ENCODE results near the gene PWWP2B. TPM values are rescaled to one million over a fixed set of nuclear protein-coding genes. Genes with fewer than 3 reads are reported as not detected.

The PWWP2B gene
- total and polyA plus RNA-seq, 2 of the 13 experiments (the other 11 are each of a cell fraction or from before 2014, with no cell fraction given) = 2.3 to 4.7 TPM

- TF ChIP-seq HNF1A (IDR thresholded peaks at IDR 0.05; ENCODE audit: low read depth) (no peak), HNF1A (CRISPR knock-in tag; IDR thresholded peaks at IDR 0.05; ENCODE audit: borderline replicate concordance) (no peak), HDAC2 (CRISPR knock-in tag; IDR thresholded peaks at IDR 0.05) (no peak), KAT8 (CRISPR knock-in tag; IDR thresholded peaks at IDR 0.05) (no peak)
Measured at GRCh38 chr10:132347211-132347930, 49.6 kb upstream of the PWWP2B start (continued).

GRCh38 chr10:132347931-132348267, 49.1 kb upstream of the PWWP2B start:
- ATAC-seq = no peak
- no TSS peak for BruUV-seq (replicated peaks)
- intact Hi-C loops (cut with micrococcal nuclease; ENCODE audit: unreplicated experiment) (no loop called here), in situ Hi-C loops (cut with HindIII; ENCODE audit: extremely low pct_ligation_motif_present, low pct_unique_long_range_greater_than_20kb) (loop anchor here (5.0 kb wide), 1 partner anchor 126 kb away; no protein-coding TSS in a partner anchor)
- CTCF ChIA-PET (ENCODE audit: low intra/inter-chr PET ratio, low total read pairs) = no interaction called here
- Histone ChIP-seq H3K4me3 (replicated peaks in 1 of 3; ENCODE audit: insufficient read depth in 1 of 3, low read depth in 2 of 3, low read length in 3 of 3) (no peak overlapping the region), H3K4me1 (ENCODE audit: insufficient read depth, low read length) (peaks cover 18% of the 10 kb centered on the region), H4K20me1 (ENCODE audit: insufficient read depth, low read length) (no peaks in the 10 kb centered on the region), H3K79me2 (ENCODE audit: insufficient read depth, low read length) (no peaks in the 10 kb centered on the region), H3K4me2 (ENCODE audit: low read depth, low read length) (no peak overlapping the region), H3K36me3 (replicated peaks in 1 of 2; ENCODE audit: control insufficient read depth in 1 of 2, insufficient read depth in 2 of 2, low read length in 2 of 2) (no peaks in the 10 kb centered on the region), H3K27me3 (ENCODE audit: control insufficient read depth in 1 of 2, insufficient read depth in 2 of 2, low read length in 2 of 2) (no peaks in the 10 kb centered on the region), H2AFZ (ENCODE audit: low read length) (no peak overlapping the region), H3K9ac (ENCODE audit: insufficient read depth, low read depth, low read length) (no peak overlapping the region), H3K9me3 (ENCODE audit: low read length) (no peaks in the 10 kb centered on the region), H3K27ac (ENCODE audit: extremely low read length, insufficient read depth, low read length) (no peak overlapping the region)
- DNase-seq (ENCODE audit: low spot score) = no peak
- 87% methylated on average over 13 of the region's 13 CpGs for WGBS (ENCODE audit: low lambda C conversion rate)
- FAIRE-seq = no peak
- POLR2A ChIA-PET = no interaction called here
- TF ChIP-seq ZNF276 (CRISPR knock-in tag; IDR thresholded peaks at IDR 0.05; ENCODE audit: low read depth) (no peak), PHF5A (CRISPR knock-in tag; IDR thresholded peaks at IDR 0.05; ENCODE audit: low read depth, unreplicated experiment) (no peak), PATZ1 (CRISPR knock-in tag; IDR thresholded peaks at IDR 0.05) (no peak), ZNF432 (CRISPR knock-in tag; IDR thresholded peaks at IDR 0.05; ENCODE audit: borderline replicate concordance) (no peak), ZNF326 (CRISPR knock-in tag; IDR thresholded peaks at IDR 0.05; ENCODE audit: borderline replicate concordance) (no peak), ZBTB42 (CRISPR knock-in tag; IDR thresholded peaks at IDR 0.05) (no peak)
- TF ChIP-seq, protein P1, sequence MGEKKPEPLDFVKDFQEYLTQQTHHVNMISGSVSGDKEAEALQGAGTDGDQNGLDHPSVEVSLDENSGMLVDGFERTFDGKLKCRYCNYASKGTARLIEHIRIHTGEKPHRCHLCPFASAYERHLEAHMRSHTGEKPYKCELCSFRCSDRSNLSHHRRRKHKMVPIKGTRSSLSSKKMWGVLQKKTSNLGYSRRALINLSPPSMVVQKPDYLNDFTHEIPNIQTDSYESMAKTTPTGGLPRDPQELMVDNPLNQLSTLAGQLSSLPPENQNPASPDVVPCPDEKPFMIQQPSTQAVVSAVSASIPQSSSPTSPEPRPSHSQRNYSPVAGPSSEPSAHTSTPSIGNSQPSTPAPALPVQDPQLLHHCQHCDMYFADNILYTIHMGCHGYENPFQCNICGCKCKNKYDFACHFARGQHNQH (CRISPR knock-in tag; IDR thresholded peaks at IDR 0.05) = no peak
- TF ChIP-seq, protein P2, sequence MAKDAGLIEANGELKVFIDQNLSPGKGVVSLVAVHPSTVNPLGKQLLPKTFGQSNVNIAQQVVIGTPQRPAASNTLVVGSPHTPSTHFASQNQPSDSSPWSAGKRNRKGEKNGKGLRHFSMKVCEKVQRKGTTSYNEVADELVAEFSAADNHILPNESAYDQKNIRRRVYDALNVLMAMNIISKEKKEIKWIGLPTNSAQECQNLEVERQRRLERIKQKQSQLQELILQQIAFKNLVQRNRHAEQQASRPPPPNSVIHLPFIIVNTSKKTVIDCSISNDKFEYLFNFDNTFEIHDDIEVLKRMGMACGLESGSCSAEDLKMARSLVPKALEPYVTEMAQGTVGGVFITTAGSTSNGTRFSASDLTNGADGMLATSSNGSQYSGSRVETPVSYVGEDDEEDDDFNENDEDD (CRISPR knock-in tag; IDR thresholded peaks at IDR 0.05; ENCODE audit: borderline replicate concordance) = no peak
